HepG2 (cell line): ENCODE data around the gene MRPS31. TPM values are rescaled to one million over a fixed set of nuclear protein-coding genes. Genes with fewer than 3 reads are reported as not detected.

Experiments
- ATAC-seq: fragments of 200-7000 bp; cut with Tn5 transposase; 3 replicates; pipeline ENCODE4 v1.9.1; 2020; ENCODE audit warnings: mild to moderate bottlenecking, moderate library complexity
- BruUV-seq: library from RNA; stranded (reverse); fragments of 400-500 nt; replicated peaks from 2 replicates; lab custom pipeline; 2021; lab: Mats Ljungman, UMichigan
- CTCF ChIA-PET: fragments of 300-600 bp; formaldehyde crosslinking; extraction: SDS; loops from one replicate; lab custom pipeline; 2021; ENCODE audit warnings: low total read pairs, inconsistent platforms, low intra/inter-chr PET ratio; lab: Yijun Ruan, JAX
- POLR2A ChIA-PET: fragments of 350-600 bp; sonication (Branson Sonifier 250); formaldehyde crosslinking; loops from one replicate; lab custom pipeline; 2020; ENCODE audit warnings: antibody characterized with exemption, inconsistent platforms; lab: Yijun Ruan, JAX
- DNase-seq: peaks from one replicate; pipeline ENCODE4 v3.0.0-alpha.2; 2015; ENCODE audit warnings: low spot score
- FAIRE-seq: peaks from 3 replicates; lab custom pipeline; 2011; peaks lifted over from hg19 to GRCh38; lab: Jason Lieb, UNC
- H2AFZ ChIP-seq: one replicate; pipeline ENCODE4 v1.6.1; 2011; ENCODE audit warnings: low read length, inconsistent platforms
- H3K27ac ChIP-seq: fragments of 300-600 bp; 3 replicates; pipeline ENCODE4 v1.8.0; 2011; ENCODE audit warnings: mixed run types, mild to moderate bottlenecking, mixed read lengths, low read length, inconsistent platforms; ENCODE audit not compliant: insufficient read depth; ENCODE audit errors: extremely low read length
- H3K27me3 ChIP-seq, 2 experiments: fragments of 200-600 bp in 1 of 2; 2 replicates in 1 of 2; 3 replicates in 1 of 2; pipeline versions ENCODE4 v1.6.0 to v1.8.0; 2011; ENCODE audit warnings: low read length in 2 of 2, mild to moderate bottlenecking in 2 of 2, moderate library complexity in 2 of 2, inconsistent platforms in 1 of 2; ENCODE audit not compliant: insufficient read depth in 2 of 2, control insufficient read depth in 1 of 2
- H3K36me3 ChIP-seq, 2 experiments: fragments of 200-600 bp in 1 of 2; replicated peaks in 1 of 2; 2 replicates in 1 of 2; 3 replicates in 1 of 2; pipeline versions ENCODE4 v1.5.1 to v1.8.0; 2011; ENCODE audit warnings: low read length in 2 of 2, inconsistent platforms in 1 of 2; ENCODE audit not compliant: insufficient read depth in 2 of 2, control insufficient read depth in 1 of 2
- H3K4me1 ChIP-seq: 2 replicates; pipeline ENCODE4 v1.5.1; 2012; ENCODE audit warnings: low read length, inconsistent platforms; ENCODE audit not compliant: insufficient read depth
- H3K4me2 ChIP-seq: 2 replicates; pipeline ENCODE4 v1.6.0; 2011; ENCODE audit warnings: low read depth, low read length, inconsistent platforms
- H3K4me3 ChIP-seq, 3 experiments: fragments of 200-600 bp in 1 of 3; sonication (generic), shearing (Covaris generic) in 1 of 3; replicated peaks in 1 of 3; 2 replicates each; pipeline ENCODE4 v1.5.1; 2011 to 2016; ENCODE audit warnings: low read length in 3 of 3, inconsistent platforms in 2 of 3, low read depth in 2 of 3, mild to moderate bottlenecking in 2 of 3, control low read depth in 1 of 3, mixed read lengths in 1 of 3; ENCODE audit not compliant: insufficient read depth in 1 of 3
- H3K79me2 ChIP-seq: one replicate; pipeline ENCODE4 v1.6.1; 2011; ENCODE audit warnings: low read length, inconsistent platforms; ENCODE audit not compliant: insufficient read depth
- H3K9ac ChIP-seq: 2 replicates; pipeline ENCODE4 v1.6.0; 2011; ENCODE audit warnings: mild to moderate bottlenecking, low read depth, low read length, inconsistent platforms; ENCODE audit not compliant: insufficient read depth
- H3K9me3 ChIP-seq: 2 replicates; pipeline ENCODE4 v1.5.1; 2012; ENCODE audit warnings: mild to moderate bottlenecking, low read length
- H4K20me1 ChIP-seq: 2 replicates; pipeline ENCODE4 v1.6.0; 2011; ENCODE audit warnings: inconsistent platforms, mild to moderate bottlenecking, low read length, moderate library complexity; ENCODE audit not compliant: insufficient read depth
- AGO2 ChIP-seq: fragments of 200-400 bp; formaldehyde crosslinking; optimal IDR thresholded peaks from 2 replicates; pipeline ENCODE3; 2017; ENCODE audit warnings: mild to moderate bottlenecking, low read depth, low read length, moderate library complexity
- ARNT ChIP-seq: fragments of 450-650 bp; IDR thresholded peaks from 2 replicates; pipeline ENCODE4 v1.6.1; 2017
- CBX5 ChIP-seq: sonication (generic); formaldehyde crosslinking; IDR thresholded peaks from 2 replicates; pipeline ENCODE4 v1.4.0; 2020; ENCODE audit warnings: missing genetic modification reagents, borderline replicate concordance
- ERF ChIP-seq: IDR thresholded peaks from 2 replicates; pipeline ENCODE4 v1.6.1; 2018; ENCODE audit warnings: missing biosample characterization, missing genetic modification reagents
- FOSL2 ChIP-seq: sonication (generic); formaldehyde crosslinking; IDR thresholded peaks from 2 replicates; pipeline ENCODE4 v1.4.0; 2020; ENCODE audit warnings: missing genetic modification reagents
- FOXC1 ChIP-seq: sonication (generic); formaldehyde crosslinking; IDR thresholded peaks from 2 replicates; pipeline ENCODE4 v1.8.0; 2022; ENCODE audit warnings: mild to moderate bottlenecking, missing genetic modification reagents, borderline replicate concordance
- MED13 ChIP-seq: sonication (generic); formaldehyde crosslinking; IDR thresholded peaks from 2 replicates; pipeline ENCODE4 v1.5.0; 2020; ENCODE audit warnings: missing genetic modification reagents
- PBX3 ChIP-seq: sonication (generic); formaldehyde crosslinking; IDR thresholded peaks from 2 replicates; pipeline ENCODE4 v1.8.1; 2023; ENCODE audit warnings: missing genetic modification reagents, inconsistent platforms, borderline replicate concordance
- RBM22 ChIP-seq: fragments of 200-400 bp; formaldehyde crosslinking; optimal IDR thresholded peaks from 2 replicates; pipeline ENCODE3; 2017; ENCODE audit warnings: mild to moderate bottlenecking, low read length, moderate library complexity
- ZNF350 ChIP-seq: sonication (generic); formaldehyde crosslinking; IDR thresholded peaks from 2 replicates; pipeline ENCODE4 v1.4.0; 2020; ENCODE audit warnings: mild to moderate bottlenecking, low read depth, missing genetic modification reagents, borderline replicate concordance
- ZNF609 ChIP-seq: sonication (generic); formaldehyde crosslinking; IDR thresholded peaks from 2 replicates; pipeline ENCODE4 v1.4.0; 2020; ENCODE audit warnings: mild to moderate bottlenecking, missing genetic modification reagents, borderline replicate concordance
- WGBS: methylation state at CpG from one replicate; pipeline ENCODE4 v1.1.6; 2017; ENCODE audit warnings: low lambda C conversion rate; 5-methylcytosine and 5-hydroxymethylcytosine counted together
- in situ Hi-C: cut with HindIII; loops from 2 replicates; pipeline ENCODE4 v1.10.0; 2017; ENCODE audit warnings: low pct_unique_long_range_greater_than_20kb; ENCODE audit not compliant: extremely low pct_ligation_motif_present
- intact Hi-C: fragments of 100-400 bp; cut with micrococcal nuclease; formaldehyde crosslinking; loops from one replicate; pipeline ENCODE4 v1.10.0; 2022; ENCODE audit not compliant: unreplicated experiment
- polyA plus RNA-seq, 8 experiments: library from polyadenylated mRNA; depleted of rRNA in 3 of 8; stranded (reverse) in 7 of 8; unstranded in 1 of 8; fragments of >200 nt; fragmentation: Illumina TruSeq in 4 of 8; extraction: Trizol in 4 of 8; gene quantifications; 2 replicates each; pipeline versions ENCODE4 v1.2.1 to v1.2.3, GENCODE V29; 2011 to 2016; ENCODE audit warnings: low read depth in 4 of 8, missing spikeins in 1 of 8, mixed read lengths in 1 of 8; ENCODE audit not compliant: insufficient read depth in 1 of 8
- total RNA-seq, 5 experiments: library from RNA; depleted of rRNA; stranded (reverse); fragments of >200 nt; fragmentation: Illumina TruSeq; extraction: Trizol; gene quantifications; 2 replicates each; pipeline ENCODE4 v1.2.3, GENCODE V29; 2016; ENCODE audit warnings: low read depth in 1 of 5

Gene MRPS31
- total and polyA plus RNA-seq, 2 of the 13 experiments (the other 11 are each of a cell fraction or from before 2014, with no cell fraction given) = 23.7 to 34.1 TPM

- TF ChIP-seq FOSL2 (CRISPR knock-in tag) = 0 out of 2 replicates have a peak, but pooled peaks have one; percentile 17
- peak; percentile 62 for TF ChIP-seq AGO2
- TF ChIP-seq ERF (CRISPR knock-in tag) = 0 out of 2 replicates have a peak, but pooled peaks have one; percentile 1
- no peak for TF ChIP-seq FOXC1 (CRISPR knock-in tag)
- TF ChIP-seq ZNF609 (CRISPR knock-in tag) = no peak
- 0 out of 2 replicates have a peak, but pooled peaks have one; percentile 1 for TF ChIP-seq ZNF350 (CRISPR knock-in tag)
- no peak for TF ChIP-seq PBX3
- TF ChIP-seq CBX5 (CRISPR knock-in tag) = no peak
- TF ChIP-seq RBM22 = no peak
- no peak for TF ChIP-seq ARNT
- TF ChIP-seq MED13 = no peak
- CTCF ChIA-PET = interaction anchor here (1.6 to 4.5 kb wide), 2 partner anchors 32 to 36 kb away, joined by 7 to 24 read pairs; no protein-coding TSS in a partner anchor
- WGBS = 100% methylated on average over 3 of the region's 6 CpGs
- H4K20me1 ChIP-seq = no peaks in the 10 kb centered on the region
- peak overlapping the region; percentile 58 for H3K27ac ChIP-seq
- in situ Hi-C loops (no loop called here), intact Hi-C loops (no loop called here)
- H3K36me3 ChIP-seq = peaks cover 5 to 18% of the 10 kb centered on the region in 2 experiments; a peak in 4 of 5 replicates
- H3K4me3 ChIP-seq = no peak overlapping the region
- no peaks in the 10 kb centered on the region for H3K27me3 ChIP-seq
- POLR2A ChIA-PET = interaction anchor here (0.6 to 3.6 kb wide), 5 partner anchors 11 to 109 kb away, joined by 3 to 20 read pairs (median 3); partner anchors contain the start of gene SLC25A15
- BruUV-seq = no TSS peak
- H2AFZ ChIP-seq = no peak overlapping the region
- H3K4me2 ChIP-seq = no peak overlapping the region
- no peak for DNase-seq
- peaks cover 15% of the 10 kb centered on the region for H3K4me1 ChIP-seq
- no peak overlapping the region for H3K9ac ChIP-seq
- ATAC-seq = peak; percentile 23
- FAIRE-seq = no peak
- H3K9me3 ChIP-seq = no peaks in the 10 kb centered on the region
- H3K79me2 ChIP-seq = no peaks in the 10 kb centered on the region
These were observed 41.9 kb upstream of the MRPS31 start for GRCh38 chr13:40812724-40813445.
